Endothelial cell of umbilical vein (primary cell): ENCODE data around the gene ADGRD2. TPM values are rescaled to one million over a fixed set of nuclear protein-coding genes. Genes with fewer than 3 reads are reported as not detected.

Experiments used
- BruUV-seq: library from RNA; stranded (reverse); fragments of 400-500 nt; replicated peaks from 2 replicates; lab custom pipeline; 2021; lab: Mats Ljungman, UMichigan
- CTCF ChIA-PET: fragments of 300-600, 350-600 bp; sonication (Branson Sonifier 250); formaldehyde crosslinking; loops from one replicate; lab custom pipeline; 2021; ENCODE audit warnings: antibody characterized with exemption, inconsistent platforms; lab: Charles Lee
- POLR2A ChIA-PET: fragments of 300-600, 350-600 bp; sonication (Branson Sonifier 250); formaldehyde crosslinking; loops from one replicate; lab custom pipeline; 2021; ENCODE audit warnings: antibody characterized with exemption, inconsistent platforms; lab: Charles Lee
- DNase-seq: peaks from one replicate; pipeline ENCODE4 v3.0.0-alpha.2; 2011; ENCODE audit warnings: low read depth, low spot score
- FAIRE-seq: peaks from 2 replicates; lab custom pipeline; 2011; peaks lifted over from hg19 to GRCh38; lab: Jason Lieb, UNC
- H2AFZ ChIP-seq: 2 replicates; pipeline ENCODE4 v1.6.0; 2012; ENCODE audit warnings: low read depth, low read length, control low read depth, inconsistent platforms
- H3K27ac ChIP-seq: 2 replicates; pipeline ENCODE4 v1.5.1; 2011; ENCODE audit warnings: low read depth, mild to moderate bottlenecking, control low read depth, low read length, moderate library complexity; ENCODE audit not compliant: insufficient read depth
- H3K27me3 ChIP-seq, 2 experiments: 2 replicates each; pipeline versions ENCODE4 v1.6.0 to v1.6.1; 2011; ENCODE audit warnings: low read length in 2 of 2, mixed read lengths in 1 of 2; ENCODE audit not compliant: control insufficient read depth in 2 of 2, insufficient read depth in 2 of 2
- H3K36me3 ChIP-seq, 2 experiments: 2 replicates in 1 of 2; 3 replicates in 1 of 2; pipeline ENCODE4 v1.5.1; 2011; ENCODE audit warnings: low read length in 2 of 2, mild to moderate bottlenecking in 1 of 2, moderate library complexity in 1 of 2; ENCODE audit not compliant: control insufficient read depth in 2 of 2, insufficient read depth in 2 of 2; ENCODE audit errors: extremely low read depth in 1 of 2
- H3K4me1 ChIP-seq: 3 replicates; pipeline ENCODE4 v1.5.1; 2011; ENCODE audit warnings: mild to moderate bottlenecking, low read length; ENCODE audit not compliant: control insufficient read depth, insufficient read depth; ENCODE audit errors: extremely low read depth
- H3K4me2 ChIP-seq: 2 replicates; pipeline ENCODE4 v1.6.1; 2011; ENCODE audit warnings: low read length, control low read depth, mixed read lengths; ENCODE audit not compliant: insufficient read depth
- H3K4me3 ChIP-seq, 3 experiments: fragments of 200-600 bp in 1 of 3; sonication (generic), shearing (Covaris generic) in 1 of 3; replicated peaks in 1 of 3; 2 replicates each; pipeline ENCODE4 v1.5.1; 2011 to 2016; ENCODE audit warnings: control low read depth in 3 of 3, low read length in 3 of 3, mild to moderate bottlenecking in 2 of 3, inconsistent platforms in 1 of 3, low read depth in 1 of 3, moderate library complexity in 1 of 3; ENCODE audit not compliant: insufficient read depth in 1 of 3
- H3K79me2 ChIP-seq: 2 replicates; pipeline ENCODE4 v1.6.0; 2012; ENCODE audit warnings: low read length, inconsistent platforms; ENCODE audit not compliant: control insufficient read depth, insufficient read depth
- H3K9ac ChIP-seq: replicated peaks from 2 replicates; pipeline ENCODE3; 2011; ENCODE audit warnings: low read length, control low read depth; ENCODE audit not compliant: insufficient read depth; ENCODE audit errors: extremely low read depth
- H3K9me1 ChIP-seq: replicated peaks from 3 replicates; pipeline ENCODE4 v1.6.0; 2011; ENCODE audit warnings: mild to moderate bottlenecking, low read length; ENCODE audit not compliant: control insufficient read depth, insufficient read depth; ENCODE audit errors: extremely low read depth
- H3K9me3 ChIP-seq: replicated peaks from 2 replicates; pipeline ENCODE4 v1.5.1; 2012; ENCODE audit warnings: low read length, inconsistent platforms; ENCODE audit not compliant: control insufficient read depth, insufficient read depth
- H4K20me1 ChIP-seq: replicated peaks from 2 replicates; pipeline ENCODE3; 2011; ENCODE audit warnings: mild to moderate bottlenecking, low read length; ENCODE audit not compliant: control insufficient read depth, insufficient read depth; ENCODE audit errors: extremely low read depth
- CTCF ChIP-seq, 2 donors: IDR thresholded peaks; 1 replicate in 1 of 2; 2 replicates in 1 of 2; pipeline ENCODE4 v1.5.1; 2011; ENCODE audit warnings: low read length in 2 of 2, mild to moderate bottlenecking in 2 of 2, moderate library complexity in 2 of 2, control low read depth in 1 of 2, inconsistent platforms in 1 of 2, low read depth in 1 of 2; ENCODE audit not compliant: insufficient read depth in 1 of 2; ENCODE audit errors: extremely low read depth in 1 of 2
- GATA2 ChIP-seq: IDR thresholded peaks from 2 replicates; pipeline ENCODE4 v1.7.0; 2011; ENCODE audit warnings: low read depth, mild to moderate bottlenecking, moderate library complexity, mixed read lengths, low read length; ENCODE audit not compliant: insufficient read length, insufficient read depth
- JUN ChIP-seq: IDR thresholded peaks from 2 replicates; pipeline ENCODE4 v1.6.1; 2011; ENCODE audit warnings: borderline replicate concordance, low read depth; ENCODE audit not compliant: insufficient read length, insufficient read depth
- POLR2A ChIP-seq: IDR thresholded peaks from 2 replicates; pipeline ENCODE4 v1.6.1; 2012; ENCODE audit warnings: low read depth, mild to moderate bottlenecking, control low read depth, low read length
- dilution Hi-C: fragments of 300-500 bp; cut with MboI; formaldehyde crosslinking; loops from one replicate; pipeline ENCODE4 v1.15.0; 2019; ENCODE audit warnings: low sequenced_read_pairs; ENCODE audit not compliant: extremely low pct_ligation_motif_present
- intact Hi-C: fragments of 100-400 bp; cut with micrococcal nuclease; formaldehyde crosslinking; loops from one replicate; pipeline ENCODE4 v1.10.0; 2022
- polyA plus RNA-seq, 4 experiments: library from polyadenylated mRNA; depleted of rRNA in 3 of 4; stranded (reverse) in 3 of 4; unstranded in 1 of 4; fragments of >200 nt; gene quantifications; 2 replicates each; pipeline versions ENCODE4 v1.2.1 to v1.2.3, GENCODE V29; 2011 to 2012; ENCODE audit warnings: missing spikeins in 1 of 4
- total RNA-seq: library from RNA; stranded (reverse); gene quantifications from 2 replicates; pipeline ENCODE4 v1.2.3, GENCODE V29; 2021

The ADGRD2 gene
- total and polyA plus RNA-seq, 2 donors (not counting 3 experiments of a cell fraction or from before 2014, with no cell fraction given), result not detected

GRCh38 chr9:124496075-124496449, 45.8 kb downstream of the ADGRD2 start:
- TF ChIP-seq JUN, result no peak
- Histone ChIP-seq H3K79me2 (no peaks in the 10 kb centered on the region), H3K4me3 (no peak overlapping the region), H3K36me3 (no peaks in the 10 kb centered on the region), H3K9me1 (no peaks in the 10 kb centered on the region), H2AFZ (no peak overlapping the region), H3K4me2 (no peak overlapping the region), H3K9ac (no peak overlapping the region), H3K4me1 (no peaks in the 10 kb centered on the region), H3K9me3 (no peaks in the 10 kb centered on the region), H3K27me3 (peaks cover 3% of the 10 kb centered on the region in 2 experiments), H4K20me1 (no peaks in the 10 kb centered on the region), H3K27ac (no peak overlapping the region)
- intact Hi-C loops (no loop called here), dilution Hi-C loops (no loop called here)
- FAIRE-seq, result no peak
- no TSS peak for BruUV-seq
- ChIA-PET POLR2A (no interaction called here), CTCF (no interaction called here)
- no peak for DNase-seq

- no TSS peak for BruUV-seq
- Histone ChIP-seq H2AFZ (no peak overlapping the region), H4K20me1 (no peaks in the 10 kb centered on the region), H3K27me3 (peaks cover 5 to 7% of the 10 kb centered on the region in 2 experiments), H3K9me1 (no peaks in the 10 kb centered on the region), H3K9ac (no peak overlapping the region), H3K4me1 (no peaks in the 10 kb centered on the region), H3K4me3 (no peak overlapping the region), H3K36me3 (no peaks in the 10 kb centered on the region), H3K4me2 (no peak overlapping the region), H3K27ac (no peak overlapping the region), H3K79me2 (no peaks in the 10 kb centered on the region), H3K9me3 (no peaks in the 10 kb centered on the region)
- no peak for TF ChIP-seq CTCF (IDR thresholded peaks at IDR 0.05; ENCODE audit: extremely low read depth in 1 of 2, insufficient read depth in 1 of 2, low read depth in 1 of 2, low read length in 2 of 2)
- TF ChIP-seq POLR2A, result no peak
- no peak for TF ChIP-seq GATA2
- ChIA-PET CTCF (no interaction called here), POLR2A (no interaction called here)
- DNase-seq, result no peak
- FAIRE-seq, result no peak
- intact Hi-C loops (no loop called here), dilution Hi-C loops (no loop called here)
These were observed 46.2 kb downstream of the ADGRD2 start for GRCh38 chr9:124496463-124496862.
